GM21737 (cell line): ENCODE data around the gene AEBP1.

Experiments
- ATAC-seq: cut with Tn5 transposase; IDR thresholded peaks from one replicate; pipeline ENCODE4 v1.9.1; 2021; ENCODE audit warnings: mild to moderate bottlenecking, moderate library complexity; ENCODE audit not compliant: unreplicated experiment

The AEBP1 gene

GRCh38 chr7:44066494-44067063 lies 37.6 kb upstream of the AEBP1 start:
- ATAC-seq: no peak

GRCh38 chr7:44067064-44067951 lies 36.8 kb upstream of the AEBP1 start:
- no peak for ATAC-seq

GRCh38 chr7:44068054-44068453 lies 36.1 kb upstream of the AEBP1 start:
- ATAC-seq: no peak

- ATAC-seq: no peak
Measured at GRCh38 chr7:44071726-44072363, 32.3 kb upstream of the AEBP1 start.

- ATAC-seq: no peak
Measured at GRCh38 chr7:44072364-44073231, 31.5 kb upstream of the AEBP1 start.

- ATAC-seq: peak; percentile 42
Measured at GRCh38 chr7:44073664-44074348, 30.3 kb upstream of the AEBP1 start.

GRCh38 chr7:44074349-44074695 lies 29.8 kb upstream of the AEBP1 start:
- ATAC-seq: no peak

GRCh38 chr7:44075296-44076075 lies 28.7 kb upstream of the AEBP1 start:
- ATAC-seq: no peak

- ATAC-seq: no peak
Measured at GRCh38 chr7:44076101-44076895, 27.8 kb upstream of the AEBP1 start.

- ATAC-seq: no peak
Measured at GRCh38 chr7:44077061-44077460, 27.1 kb upstream of the AEBP1 start.

- ATAC-seq: no peak
Measured at GRCh38 chr7:44077681-44078091, 26.5 kb upstream of the AEBP1 start.

GRCh38 chr7:44078521-44078920 lies 25.6 kb upstream of the AEBP1 start:
- no peak for ATAC-seq

GRCh38 chr7:44079331-44080021 lies 24.7 kb upstream of the AEBP1 start:
- ATAC-seq: no peak

- ATAC-seq: no peak
Measured at GRCh38 chr7:44080118-44080517, 24.0 kb upstream of the AEBP1 start.

- no peak for ATAC-seq
Measured at GRCh38 chr7:44080686-44081265, 23.4 kb upstream of the AEBP1 start.

- ATAC-seq: no peak
Measured at GRCh38 chr7:44081266-44081748, 22.8 kb upstream of the AEBP1 start.

- ATAC-seq: peak; percentile 90
Measured at GRCh38 chr7:44082541-44083207, 21.5 kb upstream of the AEBP1 start.
